Ascending aorta (tissue), 2 donors: ENCODE results near the gene PELI1. TPM values are rescaled to one million over a fixed set of nuclear protein-coding genes. Genes with fewer than 3 reads are reported as not detected.

Source experiments
- DNase-seq, 2 donors: peaks; one replicate each; pipeline ENCODE4 v3.0.0-alpha.2; 2019; ENCODE audit warnings: low spot score in 2 of 2
- H3K27ac ChIP-seq, 2 donors: fragments of 200-600 bp; sonication (generic); one replicate each; pipeline ENCODE4 v1.5.1; 2016 to 2017; ENCODE audit warnings: mild to moderate bottlenecking in 1 of 2
- H3K27me3 ChIP-seq: fragments of 200-600 bp; sonication (generic); one replicate; pipeline ENCODE4 v1.5.1; 2017
- H3K36me3 ChIP-seq, 2 donors: fragments of 200-600 bp; sonication (generic); one replicate each; pipeline ENCODE4 v1.5.1; 2016
- H3K4me1 ChIP-seq, 2 donors: fragments of 200-600 bp; sonication (generic); one replicate each; pipeline ENCODE4 v1.5.1; 2016 to 2017; ENCODE audit warnings: mild to moderate bottlenecking in 1 of 2
- H3K4me3 ChIP-seq, 2 donors: fragments of 200-600 bp; sonication (generic); one replicate each; pipeline ENCODE4 v1.5.1; 2016 to 2017; ENCODE audit warnings: mild to moderate bottlenecking in 1 of 2
- H3K9me3 ChIP-seq, 2 donors: fragments of 200-600 bp; sonication (generic); one replicate each; pipeline ENCODE4 v1.5.1; 2016
- intact Hi-C: fragments of 100-400 bp; cut with DNase I; formaldehyde crosslinking; loops from one replicate; pipeline ENCODE4 v1.15.1; 2023
- total RNA-seq: library from RNA; depleted of rRNA; stranded (reverse); fragments of >200 nt; gene quantifications from one replicate; pipeline ENCODE4 v1.1.0, GENCODE V29; 2016
- TF ChIP-seq, protein P1 (sequence below), 3 experiments: fragments of 200-600 bp in 2 of 3; fragments of 450-650 bp in 1 of 3; sonication (generic) in 2 of 3; IDR thresholded peaks; one replicate each; pipeline ENCODE4 v1.5.1; 2016 to 2019; ENCODE audit warnings: antibody characterized with exemption in 3 of 3, mild to moderate bottlenecking in 1 of 3, moderate library complexity in 1 of 3

Gene PELI1
- total RNA-seq, 1 donor from 2014 or later, result 140 TPM

GRCh38 chr2:64127119-64127518 is 17.1 kb downstream of the PELI1 start:
- H3K36me3 ChIP-seq, result no peaks in the 10 kb centered on the region
- TF ChIP-seq, protein P1, sequence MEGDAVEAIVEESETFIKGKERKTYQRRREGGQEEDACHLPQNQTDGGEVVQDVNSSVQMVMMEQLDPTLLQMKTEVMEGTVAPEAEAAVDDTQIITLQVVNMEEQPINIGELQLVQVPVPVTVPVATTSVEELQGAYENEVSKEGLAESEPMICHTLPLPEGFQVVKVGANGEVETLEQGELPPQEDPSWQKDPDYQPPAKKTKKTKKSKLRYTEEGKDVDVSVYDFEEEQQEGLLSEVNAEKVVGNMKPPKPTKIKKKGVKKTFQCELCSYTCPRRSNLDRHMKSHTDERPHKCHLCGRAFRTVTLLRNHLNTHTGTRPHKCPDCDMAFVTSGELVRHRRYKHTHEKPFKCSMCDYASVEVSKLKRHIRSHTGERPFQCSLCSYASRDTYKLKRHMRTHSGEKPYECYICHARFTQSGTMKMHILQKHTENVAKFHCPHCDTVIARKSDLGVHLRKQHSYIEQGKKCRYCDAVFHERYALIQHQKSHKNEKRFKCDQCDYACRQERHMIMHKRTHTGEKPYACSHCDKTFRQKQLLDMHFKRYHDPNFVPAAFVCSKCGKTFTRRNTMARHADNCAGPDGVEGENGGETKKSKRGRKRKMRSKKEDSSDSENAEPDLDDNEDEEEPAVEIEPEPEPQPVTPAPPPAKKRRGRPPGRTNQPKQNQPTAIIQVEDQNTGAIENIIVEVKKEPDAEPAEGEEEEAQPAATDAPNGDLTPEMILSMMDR (IDR thresholded peaks at IDR 0.05), result no peak
- H3K27ac ChIP-seq, result no peak overlapping the region
- no peaks in the 10 kb centered on the region for H3K27me3 ChIP-seq
- intact Hi-C loops, result no loop called here
- H3K9me3 ChIP-seq, result no peaks in the 10 kb centered on the region
- H3K4me1 ChIP-seq, result peaks cover 0 to 4% of the 10 kb centered on the region in 2 donors
- no peak for DNase-seq
- H3K4me3 ChIP-seq, result no peak overlapping the region

- DNase-seq, result no peak
- TF ChIP-seq, protein P1 (IDR thresholded peaks at IDR 0.05), result no peak
- H3K4me3 ChIP-seq, result no peak overlapping the region
- no peaks in the 10 kb centered on the region for H3K4me1 ChIP-seq
- H3K36me3 ChIP-seq, result no peaks in the 10 kb centered on the region
- H3K27ac ChIP-seq, result no peak overlapping the region
- H3K27me3 ChIP-seq, result no peaks in the 10 kb centered on the region
- no peaks in the 10 kb centered on the region for H3K9me3 ChIP-seq
- intact Hi-C loops, result no loop called here
Measured at GRCh38 chr2:64126601-64127000, 17.6 kb downstream of the PELI1 start.

DNA sequence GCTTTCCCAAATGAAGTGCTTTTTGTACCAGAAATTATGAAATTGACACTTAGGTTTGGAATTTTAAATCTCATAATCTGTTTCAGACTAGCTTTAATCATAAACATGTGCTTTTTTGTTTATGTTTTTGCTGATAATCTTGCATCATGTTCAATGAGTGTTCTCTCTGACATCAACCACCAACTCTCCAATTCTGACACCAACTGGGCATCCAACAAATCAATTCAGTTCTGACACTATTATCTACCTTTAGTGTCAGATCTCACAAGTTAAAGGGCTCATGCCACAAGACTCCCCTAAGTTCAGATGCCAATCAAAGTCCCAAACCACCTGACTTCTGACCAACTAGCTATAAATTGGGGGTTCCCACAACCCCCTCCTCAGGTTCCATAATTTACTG is 19.6 kb downstream of the PELI1 start:
- intact Hi-C loops, result no loop called here
- peaks cover 0 to 4% of the 10 kb centered on the region in 2 donors for H3K4me1 ChIP-seq
- H3K27me3 ChIP-seq, result no peaks in the 10 kb centered on the region
- H3K27ac ChIP-seq, result no peak overlapping the region
- H3K9me3 ChIP-seq, result no peaks in the 10 kb centered on the region
- TF ChIP-seq, protein P1 (IDR thresholded peaks at IDR 0.05), result no peak
- no peaks in the 10 kb centered on the region for H3K36me3 ChIP-seq
- no peak for DNase-seq
- no peak overlapping the region for H3K4me3 ChIP-seq

GRCh38 chr2:64124168-64124567 is 20.1 kb downstream of the PELI1 start:
- H3K4me1 ChIP-seq, result peaks cover 3 to 4% of the 10 kb centered on the region in 2 donors
- DNase-seq, result no peak
- no peaks in the 10 kb centered on the region for H3K36me3 ChIP-seq
- no peak overlapping the region for H3K27ac ChIP-seq
- no peaks in the 10 kb centered on the region for H3K9me3 ChIP-seq
- no peaks in the 10 kb centered on the region for H3K27me3 ChIP-seq
- intact Hi-C loops, result no loop called here
- TF ChIP-seq, protein P1 (IDR thresholded peaks at IDR 0.05), result no peak
- H3K4me3 ChIP-seq, result no peak overlapping the region

DNA sequence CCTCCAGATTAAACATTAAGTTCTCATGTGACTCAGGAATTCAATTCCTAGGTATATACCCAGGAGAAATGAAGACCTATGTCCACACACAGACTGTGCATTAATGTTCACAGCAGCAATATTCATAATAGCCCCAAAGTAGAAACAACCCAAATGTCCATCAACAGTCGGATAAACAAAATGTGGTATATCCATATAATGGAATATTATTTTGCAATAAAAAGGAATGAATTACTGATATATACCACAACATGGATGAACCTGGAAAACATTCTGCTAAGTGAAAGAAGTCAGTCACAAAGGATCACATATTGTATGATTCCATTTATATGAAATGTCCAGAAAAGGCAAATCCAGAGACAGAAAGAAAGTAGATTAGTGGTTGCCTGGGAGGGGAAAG is 20.5 kb downstream of the PELI1 start:
- H3K4me1 ChIP-seq, result peaks cover 3 to 4% of the 10 kb centered on the region in 2 donors
- no peaks in the 10 kb centered on the region for H3K36me3 ChIP-seq
- intact Hi-C loops, result no loop called here
- H3K27me3 ChIP-seq, result no peaks in the 10 kb centered on the region
- TF ChIP-seq, protein P1 (IDR thresholded peaks at IDR 0.05), result no peak
- H3K4me3 ChIP-seq, result no peak overlapping the region
- no peak for DNase-seq
- no peak overlapping the region for H3K27ac ChIP-seq
- H3K9me3 ChIP-seq, result no peaks in the 10 kb centered on the region

- intact Hi-C loops, result no loop called here
- Histone ChIP-seq H3K27me3 (no peaks in the 10 kb centered on the region), H3K36me3 (no peaks in the 10 kb centered on the region), H3K4me1 (peaks cover 3 to 4% of the 10 kb centered on the region in 2 donors), H3K9me3 (no peaks in the 10 kb centered on the region), H3K4me3 (no peak overlapping the region), H3K27ac (no peak overlapping the region)
- no peak for DNase-seq
- TF ChIP-seq, protein P1 (IDR thresholded peaks at IDR 0.05), result no peak
Measured at GRCh38 chr2:64122358-64122757, 21.9 kb downstream of the PELI1 start.
